Epithelial cell of proximal tubule (primary cell): ENCODE measurements around the gene SLC5A2. TPM values are rescaled to one million over a fixed set of nuclear protein-coding genes. Genes with fewer than 3 reads are reported as not detected.

Experiments used
- DNase-seq: peaks from one replicate; pipeline ENCODE4 v3.0.0-alpha.2; 2011; ENCODE audit warnings: low read depth
- H3K4me3 ChIP-seq: 2 replicates; pipeline ENCODE4 v1.5.1; 2011; ENCODE audit warnings: low read depth, mild to moderate bottlenecking, low read length
- total RNA-seq: library from RNA; depleted of rRNA; stranded (reverse); fragments of >200 nt; gene quantifications from 2 replicates; pipeline ENCODE4 v1.2.3, GENCODE V29; 2015
- TF ChIP-seq, protein P1 (sequence below): conservative IDR thresholded peaks from 2 replicates; pipeline ENCODE4 v1.5.1; 2012; ENCODE audit warnings: low read depth, mild to moderate bottlenecking, low read length

Gene SLC5A2
- total RNA-seq, 1 donor from 2014 or later = not detected

DNA sequence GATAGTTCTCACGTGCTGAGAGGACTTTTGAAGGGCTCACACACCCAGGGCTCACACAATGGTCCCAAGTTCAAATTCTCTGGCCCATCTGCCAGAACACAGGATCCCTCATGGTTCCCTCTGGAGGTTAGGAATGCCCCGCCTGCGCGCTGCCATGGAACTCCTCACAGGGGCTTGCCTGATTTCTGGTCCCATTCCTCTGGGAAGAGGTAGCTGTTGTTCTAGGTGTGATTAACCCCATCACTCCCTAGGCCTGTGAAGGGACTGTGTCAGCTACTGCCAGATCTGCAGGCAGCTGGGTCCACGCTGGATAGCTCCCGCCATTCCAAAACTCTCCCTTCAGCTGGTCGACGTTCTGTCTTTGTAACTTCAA, 25.9 kb upstream of the SLC5A2 start:
- H3K4me3 ChIP-seq = no peak overlapping the region
- TF ChIP-seq, protein P1, sequence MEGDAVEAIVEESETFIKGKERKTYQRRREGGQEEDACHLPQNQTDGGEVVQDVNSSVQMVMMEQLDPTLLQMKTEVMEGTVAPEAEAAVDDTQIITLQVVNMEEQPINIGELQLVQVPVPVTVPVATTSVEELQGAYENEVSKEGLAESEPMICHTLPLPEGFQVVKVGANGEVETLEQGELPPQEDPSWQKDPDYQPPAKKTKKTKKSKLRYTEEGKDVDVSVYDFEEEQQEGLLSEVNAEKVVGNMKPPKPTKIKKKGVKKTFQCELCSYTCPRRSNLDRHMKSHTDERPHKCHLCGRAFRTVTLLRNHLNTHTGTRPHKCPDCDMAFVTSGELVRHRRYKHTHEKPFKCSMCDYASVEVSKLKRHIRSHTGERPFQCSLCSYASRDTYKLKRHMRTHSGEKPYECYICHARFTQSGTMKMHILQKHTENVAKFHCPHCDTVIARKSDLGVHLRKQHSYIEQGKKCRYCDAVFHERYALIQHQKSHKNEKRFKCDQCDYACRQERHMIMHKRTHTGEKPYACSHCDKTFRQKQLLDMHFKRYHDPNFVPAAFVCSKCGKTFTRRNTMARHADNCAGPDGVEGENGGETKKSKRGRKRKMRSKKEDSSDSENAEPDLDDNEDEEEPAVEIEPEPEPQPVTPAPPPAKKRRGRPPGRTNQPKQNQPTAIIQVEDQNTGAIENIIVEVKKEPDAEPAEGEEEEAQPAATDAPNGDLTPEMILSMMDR = no peak
- no peak for DNase-seq

DNA sequence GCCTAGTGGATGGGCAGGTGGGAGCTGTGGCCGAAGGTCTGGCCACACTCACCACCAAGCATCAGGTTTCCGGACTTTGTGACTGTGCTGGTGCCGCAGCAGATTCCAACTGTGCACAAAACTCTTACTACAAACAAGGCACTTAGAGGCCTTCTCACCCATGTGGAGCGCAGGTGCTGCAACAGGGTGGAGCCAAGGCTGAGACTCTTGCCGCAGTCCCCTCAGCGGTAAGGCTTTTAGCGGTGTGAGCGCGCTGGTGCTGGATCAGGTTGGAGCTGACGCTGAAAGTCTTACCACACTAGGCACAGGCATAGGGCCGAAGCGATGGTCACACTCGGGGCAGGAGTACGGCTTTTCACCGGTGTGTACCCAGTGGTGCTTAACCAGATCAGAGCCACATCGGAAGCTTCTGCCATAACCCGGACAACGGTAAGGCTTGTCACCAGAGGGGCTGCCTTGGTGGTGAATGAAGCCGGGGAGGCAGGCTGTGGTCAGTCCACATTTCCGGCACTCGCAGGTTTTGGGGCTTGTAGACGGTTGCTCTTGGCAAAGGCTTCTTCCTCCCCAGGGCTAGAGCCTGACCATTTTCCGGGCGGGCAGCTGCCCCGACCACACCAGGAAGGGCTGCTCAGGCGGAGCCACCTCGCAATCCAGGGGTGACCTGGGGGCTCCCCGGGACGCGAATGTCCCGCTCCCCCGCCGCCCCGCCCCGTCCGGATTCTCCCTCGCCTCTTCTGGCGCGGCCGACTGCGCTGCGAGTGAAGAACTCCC, 24.7 kb upstream of the SLC5A2 start:
- no peak for DNase-seq
- TF ChIP-seq, protein P1 = peak; percentile 42
- H3K4me3 ChIP-seq = peak overlapping the region; percentile 93

DNA sequence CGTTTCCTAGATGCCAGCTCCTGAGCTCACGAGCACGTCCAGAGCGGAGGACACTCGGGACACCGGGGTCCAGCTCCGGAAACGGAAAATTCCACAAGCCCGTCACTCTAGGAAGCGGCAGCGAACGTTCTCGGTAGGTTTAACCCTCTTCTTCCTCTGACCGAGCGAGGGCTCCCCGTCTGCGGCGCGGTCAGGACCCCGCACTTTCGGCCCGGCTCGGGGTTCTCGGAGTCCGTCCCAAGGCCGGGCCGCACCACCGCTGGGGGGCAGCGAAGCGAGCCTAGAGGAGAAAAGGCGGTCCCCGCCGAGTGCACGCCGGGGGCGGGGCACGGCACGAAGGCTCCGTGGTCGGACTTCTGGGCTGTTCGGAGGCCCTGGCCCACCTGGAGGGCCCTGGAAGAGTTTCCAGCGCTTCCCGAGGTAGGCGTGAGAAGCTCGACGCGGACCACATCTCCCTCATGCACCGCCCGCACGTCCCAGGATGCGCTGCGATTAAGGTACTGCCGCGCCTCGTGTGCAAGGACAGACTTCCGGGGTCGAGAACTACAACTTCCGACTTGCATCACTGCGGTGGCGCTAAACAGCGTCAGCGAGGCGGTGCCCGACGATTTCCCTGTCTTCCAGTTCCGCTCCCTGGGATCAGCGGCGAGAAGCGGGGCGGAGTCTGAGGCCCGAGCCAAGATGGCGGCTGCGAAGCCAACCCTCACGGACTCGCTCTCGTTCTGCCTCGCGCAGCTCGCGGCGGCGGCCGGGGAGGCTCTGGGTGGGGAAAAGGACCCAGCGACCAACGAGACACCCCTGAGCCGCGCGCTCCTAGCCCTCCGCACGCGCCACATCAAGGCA, 23.9 kb upstream of the SLC5A2 start, which contains the start of gene ARMC5:
ARMC5 (plus strand) TSS at position 658 of the 843 bp plus-strand sequence; CDS start at position 682, 24 bp downstream.
- TF ChIP-seq, protein P1 = peak; percentile 49
- DNase-seq = peak; percentile 85
- H3K4me3 ChIP-seq = peak within 1 kb of the TSS; percentile 93

DNA sequence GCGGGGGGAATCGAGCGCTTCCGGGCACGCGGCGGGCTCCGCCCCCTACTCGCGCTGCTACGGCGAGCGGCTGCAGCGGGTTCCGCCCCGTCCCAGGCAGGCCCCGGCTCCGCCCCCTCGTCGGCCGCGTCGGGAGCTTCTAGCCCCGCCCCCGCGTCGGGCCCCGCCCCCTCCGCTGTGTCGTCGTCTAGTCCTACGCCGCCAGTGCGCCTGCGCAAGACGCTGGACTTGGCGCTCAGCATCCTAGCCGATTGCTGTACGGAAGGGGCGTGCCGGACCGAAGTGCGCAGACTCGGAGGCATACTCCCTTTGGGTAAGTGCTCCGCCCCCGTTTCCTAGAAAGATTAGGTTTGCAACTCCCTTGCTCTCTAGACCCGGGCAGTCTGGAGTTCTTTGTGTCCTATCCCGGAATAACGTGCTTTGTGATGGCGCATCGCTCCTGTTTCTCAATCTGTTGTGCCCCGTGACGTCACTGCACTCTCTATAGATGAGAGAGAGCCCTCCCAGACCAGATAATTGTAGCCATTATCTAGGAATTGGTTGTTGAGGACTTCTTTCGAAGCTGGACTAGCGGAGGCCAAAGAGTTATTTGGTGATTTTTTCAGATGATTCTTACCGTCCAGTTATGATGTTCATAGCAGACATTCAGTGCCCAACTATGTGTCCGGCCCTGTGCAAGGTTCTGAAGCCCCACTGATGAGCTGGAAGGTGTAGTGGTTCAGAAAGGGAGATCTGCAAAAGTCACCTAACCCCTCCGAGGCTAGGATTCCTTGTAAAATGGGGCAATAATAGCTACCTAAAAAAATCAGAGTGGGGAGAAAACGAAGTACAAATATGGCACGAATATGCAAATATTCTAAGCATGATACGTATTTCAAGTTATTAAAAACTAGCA, 23.0 kb upstream of the SLC5A2 start:
- TF ChIP-seq, protein P1 = no peak
- DNase-seq = no peak

DNA sequence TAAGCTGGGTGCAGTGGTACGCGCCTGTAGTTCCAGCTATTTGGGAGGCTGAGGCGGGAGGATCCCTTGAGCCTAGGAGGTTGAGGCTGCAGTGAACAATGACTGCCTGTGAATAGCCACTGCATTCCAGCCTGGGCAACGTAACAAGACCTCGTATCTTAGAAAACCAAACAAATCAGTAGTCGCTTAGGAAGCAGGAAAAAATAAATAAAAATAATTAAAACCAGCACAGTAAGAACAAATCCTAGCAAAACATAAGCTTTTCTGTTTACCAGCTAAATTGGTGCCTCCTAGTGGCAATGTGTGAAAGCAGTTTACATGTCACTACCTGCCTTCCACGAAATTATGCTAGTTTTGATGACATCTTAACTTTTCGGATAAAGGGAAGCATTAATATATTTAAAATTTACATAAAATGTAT, 22.3 kb upstream of the SLC5A2 start:
- no peak for DNase-seq
- peak overlapping the region; percentile 70 for H3K4me3 ChIP-seq
- TF ChIP-seq, protein P1 = peak; percentile 78

More for the DNA sequence above, 23.0 kb upstream of the SLC5A2 start:
- peak overlapping the region; percentile 93 for H3K4me3 ChIP-seq

DNA sequence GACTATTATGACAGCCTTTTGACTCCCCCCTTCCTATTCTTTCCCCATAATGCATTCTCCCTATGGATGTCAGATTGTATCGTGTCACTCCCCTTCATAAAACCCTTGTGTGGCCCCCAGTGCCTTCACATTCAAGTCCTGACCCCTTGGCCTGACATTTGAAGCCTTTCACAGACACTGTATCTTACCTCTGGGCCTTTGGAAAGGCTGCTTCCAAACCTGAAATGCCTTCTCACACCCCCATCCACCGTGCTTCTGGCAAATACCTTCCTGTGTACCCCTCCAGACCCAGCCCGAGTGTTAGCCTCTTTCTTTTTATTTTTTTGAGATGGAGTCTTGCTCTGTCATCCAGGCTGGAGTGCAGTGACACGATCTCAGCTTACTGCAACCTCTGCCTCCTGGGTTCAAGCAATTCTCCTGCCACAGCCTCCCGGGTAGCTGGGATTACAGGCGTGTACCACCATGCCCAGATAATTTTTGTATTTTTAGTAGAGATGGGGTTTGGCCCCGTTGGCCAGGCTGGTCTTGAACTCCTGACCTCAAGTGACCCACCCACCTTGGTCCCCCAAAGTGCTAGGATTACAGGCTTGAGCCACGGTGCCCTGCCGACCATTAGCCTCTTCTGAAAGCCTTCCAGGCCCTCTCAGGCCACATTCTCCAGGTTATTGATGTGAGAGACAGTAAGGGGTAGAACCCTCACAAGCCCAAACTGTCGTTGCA, 21.6 kb upstream of the SLC5A2 start:
- TF ChIP-seq, protein P1 = no peak
- no peak for DNase-seq
- no peak overlapping the region for H3K4me3 ChIP-seq
